GM18861 (cell line): ENCODE data around the gene ZNF148.

Experiments
- ATAC-seq: cut with Tn5 transposase; IDR thresholded peaks from one replicate; pipeline ENCODE4 v1.9.1; 2021; ENCODE audit not compliant: unreplicated experiment

The ZNF148 gene

DNA sequence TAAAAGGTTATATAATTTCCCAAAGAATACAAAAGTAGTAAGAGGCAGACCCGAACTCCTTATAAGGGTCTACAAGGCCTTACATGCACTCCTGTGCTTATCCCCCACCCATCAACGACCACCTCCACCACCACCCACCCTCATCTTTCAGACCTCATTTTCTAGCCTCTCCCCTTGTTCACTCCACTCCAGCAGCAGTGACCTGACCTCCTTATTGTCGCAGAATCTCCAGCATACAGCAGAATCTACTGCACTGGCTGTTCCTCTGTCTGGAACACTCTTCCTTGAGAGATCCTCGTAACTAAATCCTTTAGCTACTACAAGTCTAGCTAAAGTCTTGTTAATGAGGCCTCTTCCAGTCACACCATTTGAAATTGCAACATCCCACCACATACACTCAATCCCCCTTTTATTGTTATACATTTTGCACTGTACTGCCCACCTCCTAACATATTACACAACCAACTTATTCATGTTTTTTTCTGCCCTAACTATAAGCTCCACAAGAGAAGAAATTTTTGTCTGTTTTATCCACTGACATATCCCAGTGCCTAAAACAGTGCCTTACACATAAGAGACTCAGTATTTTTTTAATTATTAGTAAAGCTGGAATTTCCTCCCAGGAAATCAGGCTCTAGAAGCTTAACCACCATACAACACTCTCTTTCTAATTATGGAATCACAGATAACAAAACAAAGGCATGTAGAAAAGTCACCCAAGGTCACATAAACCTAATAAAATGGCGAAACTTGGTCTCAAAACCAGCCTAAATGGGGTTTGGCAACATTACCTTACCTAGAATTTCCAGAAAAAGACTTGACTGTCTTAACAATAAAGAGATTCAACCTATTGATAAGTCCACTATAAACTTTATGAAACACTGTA lies 40.2 kb downstream of the ZNF148 start:
- no peak for ATAC-seq

DNA sequence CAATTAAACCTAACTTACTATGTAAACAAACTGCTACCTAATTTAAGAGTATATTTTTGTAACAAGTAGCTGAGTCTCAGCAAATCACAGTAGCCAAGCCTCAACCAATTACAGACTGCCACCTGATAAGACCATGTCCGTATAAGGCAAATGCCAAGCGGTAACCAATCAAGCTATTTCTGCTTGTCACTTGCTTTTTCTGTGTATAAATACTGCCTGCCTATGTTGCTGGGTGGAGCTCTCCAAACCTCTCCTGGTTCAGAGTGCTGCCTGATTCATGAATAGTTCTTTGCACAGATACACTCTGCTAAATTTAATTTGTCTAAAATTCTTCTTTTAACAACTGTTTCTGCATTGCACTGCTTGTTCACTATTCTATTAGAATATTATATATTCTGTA lies 42.6 kb downstream of the ZNF148 start:
- no peak for ATAC-seq

DNA sequence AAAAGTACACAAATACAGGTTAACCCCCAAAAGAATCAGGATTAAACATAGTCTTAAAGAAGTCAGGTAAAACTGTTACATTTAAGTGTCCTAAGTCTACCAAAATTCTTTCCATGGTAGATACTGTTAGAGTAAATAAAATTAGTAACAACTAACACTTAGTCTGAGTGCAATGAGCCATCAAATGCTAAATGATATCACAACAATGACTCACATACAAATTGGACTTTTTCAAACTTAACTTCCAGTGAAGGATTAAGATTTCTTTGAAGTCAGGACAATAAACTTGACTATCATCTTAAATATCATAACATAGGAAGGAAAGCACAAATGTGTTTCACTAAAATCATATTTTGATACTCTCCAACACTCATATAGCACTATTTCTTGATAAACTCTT lies 43.9 kb downstream of the ZNF148 start:
- ATAC-seq = no peak

DNA sequence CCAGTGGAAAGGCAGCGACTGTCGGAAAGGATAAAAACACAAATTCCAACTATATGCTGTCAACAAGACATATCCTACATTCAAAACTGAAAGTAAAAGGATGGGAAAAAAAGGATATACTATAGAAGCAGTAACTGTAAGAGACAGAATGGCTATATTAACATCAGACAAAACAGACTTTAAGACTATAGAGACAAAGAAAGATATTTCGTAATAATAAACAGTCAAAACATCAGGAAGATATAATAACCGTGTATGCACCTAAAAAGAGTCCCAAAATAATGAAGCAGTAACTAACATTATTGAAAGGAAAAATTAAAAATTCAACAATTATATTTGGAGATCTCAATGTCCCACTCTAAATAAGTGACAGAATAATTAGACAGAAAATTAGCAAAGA lies 48.2 kb downstream of the ZNF148 start:
- no peak for ATAC-seq

DNA sequence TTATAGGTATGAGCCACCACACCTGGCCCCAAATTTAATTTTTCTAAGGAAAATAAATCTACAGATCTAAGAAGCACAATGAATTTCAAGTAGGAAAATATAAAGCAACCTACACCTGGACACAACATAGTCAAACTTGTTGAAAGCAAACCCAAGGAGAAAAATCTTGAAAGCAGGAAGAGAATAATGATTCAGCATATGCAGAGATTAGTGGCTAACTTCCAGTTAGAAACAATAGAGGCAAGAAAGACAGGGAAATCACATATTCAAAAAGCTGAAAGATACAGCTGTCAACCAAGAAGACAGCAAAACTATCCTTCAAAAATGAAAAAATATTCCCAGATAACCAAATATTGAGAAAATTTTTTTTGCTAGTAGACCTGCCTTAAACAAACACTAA lies 49.4 kb downstream of the ZNF148 start:
- no peak for ATAC-seq

DNA sequence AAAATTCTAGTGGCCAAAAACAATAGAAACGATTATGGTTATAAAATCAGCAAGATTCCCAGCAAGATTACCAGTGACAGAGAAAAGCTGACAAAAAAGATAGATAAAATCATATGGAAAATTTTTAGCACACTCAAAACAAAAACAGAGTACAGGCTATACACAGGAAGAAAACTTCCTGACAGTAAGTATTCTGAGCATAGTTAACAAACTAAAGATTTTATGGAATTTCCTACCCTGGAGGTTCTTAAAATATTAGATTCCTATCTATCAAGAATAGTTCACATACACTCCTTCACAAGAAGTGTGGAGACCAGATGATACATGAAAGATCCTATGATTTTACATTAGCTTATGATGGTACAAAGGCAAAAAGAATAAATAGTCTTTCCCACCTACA lies 50.8 kb downstream of the ZNF148 start:
- ATAC-seq = no peak

DNA sequence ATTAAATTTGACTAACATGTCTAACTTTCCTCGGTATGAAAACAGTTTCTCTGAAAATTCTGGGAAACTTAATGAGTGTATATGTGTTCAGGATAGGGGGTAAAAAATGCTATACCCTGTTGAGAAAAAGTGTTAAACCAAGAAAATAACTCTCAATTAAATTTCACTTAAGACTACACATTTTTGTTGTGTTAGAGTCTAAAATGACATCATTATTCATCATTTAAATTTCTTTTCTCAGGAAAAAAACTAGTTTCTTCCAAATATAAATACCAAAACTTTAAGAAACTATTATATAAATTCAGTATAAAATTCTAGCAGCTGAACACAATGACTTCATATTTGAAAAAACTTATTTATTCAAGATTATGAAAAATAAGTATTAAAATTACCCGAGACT lies 52.2 kb downstream of the ZNF148 start:
- no peak for ATAC-seq

DNA sequence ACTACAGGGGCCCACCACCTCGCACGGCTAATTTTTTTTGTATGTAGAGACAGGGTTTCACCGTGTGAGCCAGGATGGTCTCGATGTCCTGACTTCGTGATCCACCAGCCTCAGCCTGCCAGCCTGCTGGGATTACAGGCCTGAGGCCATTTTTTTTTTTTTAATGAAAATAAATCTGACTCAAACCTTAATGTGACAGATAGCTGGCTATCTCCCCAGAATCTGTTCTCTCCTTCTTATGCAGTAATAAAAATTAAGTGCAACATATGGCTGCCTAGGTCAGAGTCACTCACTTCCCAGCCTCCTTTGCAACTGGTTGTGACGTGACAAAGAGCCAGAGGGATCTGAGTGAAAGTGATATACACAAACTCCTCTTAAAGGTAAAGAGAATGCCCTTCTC lies 53.0 kb downstream of the ZNF148 start:
- ATAC-seq = no peak

DNA sequence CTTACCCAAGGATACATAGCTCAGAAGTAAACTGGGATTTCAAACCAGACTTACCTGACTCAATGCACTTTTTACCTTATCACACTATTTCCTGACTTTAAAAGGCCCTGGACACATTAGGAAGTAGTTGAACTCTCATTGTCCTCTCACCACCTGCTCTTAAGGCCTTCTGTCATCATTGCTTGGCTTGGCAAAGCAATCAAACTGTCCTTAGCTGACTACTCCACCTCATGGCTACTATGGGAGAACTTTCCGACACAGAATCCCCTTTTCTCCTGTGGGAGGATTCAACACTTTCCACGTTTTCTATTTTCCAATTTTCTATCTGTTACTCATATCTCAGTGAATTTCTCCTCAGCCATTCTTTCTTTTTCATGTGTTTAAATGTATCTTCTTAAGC lies 55.4 kb downstream of the ZNF148 start:
- no peak for ATAC-seq

DNA sequence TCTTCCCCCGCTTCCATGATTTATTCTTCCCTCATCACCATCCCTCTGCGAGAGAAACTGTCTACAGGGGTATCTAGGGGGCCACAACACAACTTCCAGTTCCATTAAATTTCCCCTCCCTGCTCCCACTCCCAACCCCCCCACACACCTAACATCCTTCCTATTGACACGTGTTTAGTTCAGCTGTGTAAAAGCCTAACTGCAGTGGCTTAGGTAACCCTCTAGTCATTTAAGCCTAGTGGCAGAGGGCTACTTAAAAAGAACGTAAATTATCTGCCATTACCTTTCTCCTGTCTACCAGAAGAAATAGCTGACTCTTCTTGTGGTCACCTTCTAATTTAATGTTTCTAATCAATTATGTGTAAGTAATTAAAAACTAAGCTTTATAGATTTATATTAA lies 56.3 kb downstream of the ZNF148 start:
- ATAC-seq = no peak

DNA sequence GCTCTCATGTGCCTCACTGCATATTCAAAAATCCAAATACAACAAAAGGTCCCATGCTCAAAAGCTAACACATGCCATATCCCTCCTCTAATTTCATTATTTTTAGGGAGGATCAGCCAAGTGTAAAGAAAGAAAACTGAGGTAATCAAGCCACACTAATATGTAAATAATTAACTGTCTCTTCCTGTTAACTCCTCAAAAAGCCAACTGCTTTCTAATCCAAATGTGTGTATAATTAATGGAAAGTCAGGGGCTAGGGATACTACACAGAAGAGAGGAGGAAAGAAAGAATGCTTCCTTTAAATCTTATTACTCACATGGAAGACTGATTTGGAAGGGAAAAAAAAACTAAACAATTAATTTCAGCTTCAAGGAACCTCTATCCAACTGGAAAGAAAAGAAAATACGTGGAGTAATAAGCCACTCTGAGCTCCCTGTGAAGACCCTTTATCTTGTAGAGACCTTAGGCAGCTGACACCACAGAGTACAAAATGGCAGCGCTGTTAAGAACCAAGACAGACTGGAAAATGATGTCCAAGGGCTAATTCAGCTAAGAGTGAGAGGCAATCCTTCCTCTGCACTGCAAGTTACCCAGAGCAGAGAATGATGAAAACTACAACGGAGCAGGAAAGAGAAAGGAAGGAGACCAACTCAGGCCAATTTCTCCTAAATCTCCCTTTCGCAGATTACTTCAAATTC lies 56.8 kb downstream of the ZNF148 start:
- ATAC-seq = no peak

DNA sequence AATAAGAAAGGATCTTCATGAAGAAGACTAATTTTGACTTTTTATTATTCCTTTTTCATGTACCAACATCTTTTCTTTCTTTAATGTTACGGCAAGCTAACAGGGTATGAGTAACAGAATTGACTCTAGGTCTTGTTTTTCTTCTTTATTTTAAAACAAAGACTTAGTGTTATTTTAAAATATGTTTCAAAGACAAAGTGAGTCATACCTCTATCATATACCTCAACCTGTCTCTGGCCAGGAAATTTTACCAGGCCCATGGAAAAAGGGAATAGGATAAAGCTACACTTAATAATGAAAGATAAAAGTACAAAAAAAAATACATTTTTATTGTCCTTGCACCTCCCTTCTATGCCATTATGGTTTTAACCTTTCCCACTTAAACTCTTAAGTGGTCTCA lies 57.4 kb downstream of the ZNF148 start:
- ATAC-seq = no peak

DNA sequence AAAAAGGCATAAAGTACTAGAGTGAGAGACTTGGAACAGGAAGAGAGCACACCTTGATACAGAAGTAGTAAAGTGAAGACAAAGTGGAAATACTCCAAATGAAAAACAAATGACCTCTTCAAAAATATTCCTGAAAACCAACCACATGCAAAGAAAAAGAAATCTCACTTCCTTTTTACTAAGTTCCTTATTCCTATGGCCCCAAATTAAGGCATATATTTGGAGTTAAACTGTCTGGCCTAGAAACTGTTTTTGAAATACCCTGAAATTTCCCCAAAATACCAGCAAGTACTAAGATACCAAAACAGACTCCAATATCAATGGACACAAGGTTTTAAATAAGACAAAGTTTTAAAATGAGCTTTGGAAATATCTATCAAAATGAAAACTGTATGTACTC lies 58.2 kb downstream of the ZNF148 start:
- no peak for ATAC-seq

DNA sequence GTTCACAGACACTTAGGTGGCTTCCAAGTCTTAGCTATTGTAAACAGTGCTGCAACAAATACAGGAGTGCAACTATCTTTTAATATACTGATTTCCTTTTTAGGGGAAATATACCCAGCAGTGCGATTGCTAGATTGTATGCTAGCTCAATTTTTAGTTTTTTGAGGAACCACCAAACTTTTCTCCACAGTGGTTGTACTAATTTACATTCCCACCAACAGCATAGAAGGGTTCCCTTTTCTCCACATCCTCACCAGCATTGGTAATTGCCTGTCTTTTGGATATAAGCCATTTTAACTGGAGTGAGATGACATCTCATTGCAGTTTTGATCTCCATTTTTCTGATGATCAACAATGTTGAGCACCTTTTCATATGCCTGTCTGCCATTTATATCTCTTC lies 58.9 kb downstream of the ZNF148 start:
- no peak for ATAC-seq

DNA sequence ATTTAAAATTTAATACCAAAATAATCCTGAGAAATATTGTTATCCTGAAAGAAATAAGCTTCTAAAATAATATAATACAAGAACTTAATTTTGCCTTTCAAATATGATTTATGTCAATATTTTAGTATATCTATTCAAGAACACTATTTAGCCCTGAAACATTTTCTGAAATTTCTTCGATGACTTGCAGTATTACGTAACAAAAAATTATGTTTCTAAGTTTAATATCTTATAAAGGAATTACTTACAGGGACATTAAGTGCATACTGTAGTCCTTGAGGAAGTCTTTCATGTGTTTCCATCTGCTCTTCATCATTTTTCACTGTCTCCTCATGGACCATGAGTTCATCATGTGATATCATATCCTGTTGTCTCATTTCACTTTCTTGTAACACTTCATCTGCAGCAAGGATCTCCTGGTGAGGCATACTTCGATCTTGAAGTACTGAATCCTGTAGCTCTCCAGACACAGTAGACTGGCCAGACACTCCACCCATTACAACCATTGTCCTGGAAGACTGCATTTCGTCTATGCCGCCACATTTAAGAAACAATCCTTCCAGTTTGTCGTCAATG lies 62.0 kb downstream of the ZNF148 start:
- ATAC-seq = no peak

DNA sequence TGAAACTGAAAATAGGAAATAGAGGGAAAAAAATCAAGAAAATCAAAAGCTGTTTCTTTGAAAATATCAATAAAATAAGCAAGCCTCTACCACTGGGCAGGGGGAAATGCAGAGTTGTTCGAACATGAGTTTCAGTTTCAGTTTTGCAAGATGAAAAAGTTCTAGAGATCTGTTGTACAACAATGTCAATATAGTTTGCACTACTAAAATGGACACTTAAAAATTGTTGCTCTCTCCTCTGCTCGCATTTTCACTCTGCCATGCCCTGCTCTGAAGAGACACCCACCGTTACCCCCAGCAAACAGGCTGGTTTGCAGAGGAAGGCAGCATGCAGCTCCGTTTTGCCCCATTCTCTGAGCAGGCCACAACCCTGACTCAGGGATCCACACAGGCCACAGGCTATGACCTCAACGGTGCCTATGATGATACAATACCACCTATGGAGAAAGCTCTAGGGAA lies 64.5 kb downstream of the ZNF148 start:
- no peak for ATAC-seq

DNA sequence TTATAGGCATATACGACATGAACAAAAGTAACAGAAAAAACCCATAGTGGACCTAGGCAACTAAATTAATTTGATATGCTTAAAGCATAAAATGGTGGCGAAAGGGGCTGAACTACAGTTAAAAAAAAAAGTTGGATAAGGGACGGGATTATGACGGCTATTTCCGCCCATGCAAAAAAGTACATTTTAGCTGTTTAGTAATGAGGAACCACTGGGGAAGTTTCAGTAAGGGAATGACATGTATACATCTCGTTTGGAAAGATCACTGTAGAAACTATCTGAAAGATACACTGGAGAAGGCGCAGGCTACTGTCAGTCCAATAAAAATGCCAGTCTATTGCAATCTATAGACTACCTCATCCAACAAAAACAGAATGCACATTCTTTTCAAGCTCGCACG lies 65.6 kb downstream of the ZNF148 start:
- no peak for ATAC-seq

DNA sequence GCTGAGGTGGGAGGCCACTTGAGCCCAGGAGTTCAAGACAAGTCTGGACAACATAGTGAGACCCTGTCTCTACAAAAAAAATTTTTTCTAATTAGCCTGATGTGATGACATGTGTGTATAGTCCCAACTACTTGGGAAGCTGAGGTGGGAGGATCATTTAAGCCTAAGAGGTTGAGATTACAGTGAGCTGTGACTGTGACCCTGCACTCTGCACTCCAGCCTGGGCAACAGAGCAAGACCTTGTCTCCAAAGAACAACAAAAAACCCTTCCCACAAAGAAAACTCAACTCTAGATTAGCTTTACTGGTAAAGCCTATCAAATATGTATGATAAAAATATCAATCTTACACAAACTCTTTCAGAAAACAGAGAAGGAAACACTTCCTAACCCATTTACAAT lies 68.5 kb downstream of the ZNF148 start:
- no peak for ATAC-seq

DNA sequence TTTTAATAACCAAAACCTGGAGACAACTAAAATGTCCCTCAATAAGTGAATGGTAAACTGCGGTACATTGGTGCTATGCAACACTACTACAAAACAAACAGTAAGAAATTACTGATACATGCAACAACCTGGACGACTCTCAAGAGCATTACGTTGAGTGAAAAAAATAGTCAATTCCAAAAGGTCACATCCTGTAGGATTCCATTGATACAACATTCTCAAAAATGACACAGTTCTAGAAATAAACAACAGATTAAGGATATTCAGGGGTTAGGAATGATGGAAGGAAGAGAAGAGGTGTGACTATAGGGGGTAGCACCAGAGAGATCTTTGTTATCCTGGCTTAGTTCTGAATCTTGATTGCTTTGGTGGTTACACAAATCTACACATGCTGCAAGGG lies 72.2 kb downstream of the ZNF148 start:
- no peak for ATAC-seq

DNA sequence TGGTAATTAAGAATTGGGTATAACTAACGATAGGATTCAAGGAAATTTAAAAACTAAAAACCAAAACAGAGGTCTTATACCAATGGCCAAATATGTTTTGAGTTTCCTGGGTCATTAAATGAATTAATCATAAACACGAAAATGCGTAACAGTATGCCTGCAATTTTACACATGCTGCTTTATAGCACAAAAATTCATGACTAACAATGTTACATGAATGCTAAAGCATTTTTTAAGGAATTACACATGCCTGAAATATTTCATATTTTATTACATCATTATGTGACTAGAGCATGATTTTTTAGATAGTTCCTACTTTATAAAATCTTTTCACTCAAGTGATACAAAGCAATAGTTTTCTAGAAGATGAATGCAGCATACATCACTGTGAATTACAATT lies 74.7 kb downstream of the ZNF148 start:
- ATAC-seq = no peak

DNA sequence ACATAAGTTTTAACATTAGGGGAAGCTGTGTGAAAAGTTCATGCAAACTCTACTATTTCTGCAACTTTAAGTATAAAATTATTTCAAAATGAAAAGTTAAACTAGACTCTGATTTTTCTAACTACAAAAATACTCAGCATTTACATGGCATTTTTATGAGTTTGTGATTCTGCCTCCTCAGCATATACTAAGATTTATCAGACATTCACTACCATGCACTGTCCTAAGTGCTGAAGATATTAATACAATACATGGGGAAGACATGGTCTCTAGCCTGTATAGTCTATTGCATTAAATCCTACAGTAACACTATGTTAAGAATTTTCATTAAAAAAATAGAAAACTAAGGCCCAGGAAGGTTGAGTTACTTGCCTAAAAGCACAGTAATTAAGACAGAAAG lies 80.7 kb downstream of the ZNF148 start:
- ATAC-seq = no peak

DNA sequence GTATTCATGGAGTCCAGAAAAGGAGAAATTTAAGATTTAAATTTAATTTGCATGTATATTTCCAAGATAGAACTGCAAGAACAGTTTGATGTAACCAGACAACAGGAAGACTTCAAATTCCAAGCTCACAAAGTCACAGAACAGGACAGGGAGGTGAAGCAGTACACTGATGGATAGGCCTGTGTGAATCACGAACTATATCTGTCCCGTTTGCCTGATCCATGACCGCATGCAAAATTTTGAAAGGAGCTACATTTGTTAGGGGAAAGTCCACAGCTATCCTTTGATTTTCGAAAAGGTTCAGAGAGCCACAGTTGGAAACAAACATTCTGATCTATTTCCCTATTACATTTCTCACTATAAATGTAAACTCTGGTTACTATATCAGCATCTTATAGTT lies 83.1 kb downstream of the ZNF148 start:
- ATAC-seq = no peak
